H1 (cell line): ENCODE results near the gene RFNG. TPM values are rescaled to one million over a fixed set of nuclear protein-coding genes. Genes with fewer than 3 reads are reported as not detected.

Experiments
- CTCF ChIA-PET: fragments of 300-600 bp; sonication (Branson Sonifier 250); formaldehyde crosslinking; loops from one replicate; lab custom pipeline; 2021; ENCODE audit not compliant: partially characterized antibody; lab: Charles Lee
- POLR2A ChIA-PET: fragments of 300-600 bp; sonication (Branson Sonifier 250); formaldehyde crosslinking; loops from one replicate; lab custom pipeline; 2021; ENCODE audit warnings: inconsistent platforms; ENCODE audit not compliant: partially characterized antibody; lab: Charles Lee
- DNase-seq, 2 experiments: peaks; one replicate each; pipeline versions ENCODE4 v3.0.0 to v3.0.0-alpha.2; 2010 to 2022; ENCODE audit warnings: low spot score in 2 of 2, low read depth in 1 of 2, mixed read lengths in 1 of 2
- FAIRE-seq: peaks from 2 replicates; lab custom pipeline; 2011; peaks lifted over from hg19 to GRCh38; lab: Jason Lieb, UNC
- H2AFZ ChIP-seq: 2 replicates; pipeline ENCODE4 v1.8.1; 2012; ENCODE audit warnings: low read length, inconsistent platforms
- H2AK5ac ChIP-seq: 2 replicates; pipeline ENCODE4 v1.6.1; 2013; ENCODE audit warnings: low read depth, low read length
- H2BK120ac ChIP-seq: replicated peaks from 2 replicates; pipeline ENCODE3; 2013; ENCODE audit warnings: low read depth, low read length, inconsistent platforms
- H2BK12ac ChIP-seq: 2 replicates; pipeline ENCODE4 v1.6.1; 2013; ENCODE audit warnings: low read depth, low read length
- H2BK15ac ChIP-seq: 2 replicates; pipeline ENCODE4 v1.6.1; 2013; ENCODE audit warnings: low read length
- H2BK20ac ChIP-seq: 2 replicates; pipeline ENCODE4 v1.6.1; 2013; ENCODE audit warnings: low read length
- H2BK5ac ChIP-seq: 2 replicates; pipeline ENCODE4 v1.6.1; 2013; ENCODE audit warnings: low read depth, low read length
- H3K14ac ChIP-seq: 2 replicates; pipeline ENCODE4 v1.6.1; 2013; ENCODE audit warnings: inconsistent platforms; ENCODE audit not compliant: insufficient read length
- H3K18ac ChIP-seq: 2 replicates; pipeline ENCODE4 v1.6.1; 2013; ENCODE audit warnings: low read length; ENCODE audit errors: extremely low read depth
- H3K23ac ChIP-seq: 2 replicates; pipeline ENCODE4 v1.6.1; 2013; ENCODE audit warnings: inconsistent platforms; ENCODE audit not compliant: insufficient read length
- H3K23me2 ChIP-seq: 2 replicates; pipeline ENCODE4 v1.6.1; 2013; ENCODE audit warnings: low read depth, low read length
- H3K27ac ChIP-seq: 2 replicates; pipeline ENCODE4 v1.6.1; 2011; ENCODE audit warnings: low read depth, low read length, inconsistent platforms
- H3K27me3 ChIP-seq, 4 experiments: replicated peaks in 1 of 4; 1 replicate in 1 of 4; 2 replicates in 3 of 4; pipeline versions ENCODE4 v1.6.1 to v1.8.1; 2011 to 2013; ENCODE audit warnings: low read length in 3 of 4, mild to moderate bottlenecking in 3 of 4, inconsistent platforms in 2 of 4, mixed read lengths in 2 of 4, moderate library complexity in 1 of 4; ENCODE audit not compliant: control insufficient read depth in 3 of 4, insufficient read depth in 3 of 4; ENCODE audit errors: extremely low read depth in 1 of 4
- H3K36me3 ChIP-seq, 4 experiments: 2 replicates each; pipeline versions ENCODE4 v1.6.1 to v1.8.1; 2011 to 2013; ENCODE audit warnings: mild to moderate bottlenecking in 4 of 4, low read length in 3 of 4, moderate library complexity in 2 of 4, control low read depth in 1 of 4, inconsistent platforms in 1 of 4; ENCODE audit not compliant: insufficient read depth in 4 of 4, control insufficient read depth in 2 of 4
- H3K4ac ChIP-seq: replicated peaks from 2 replicates; pipeline ENCODE3; 2013; ENCODE audit warnings: low read length, low read depth, mixed read lengths, inconsistent platforms; ENCODE audit not compliant: insufficient read length
- H3K4me1 ChIP-seq, 4 experiments: replicated peaks in 1 of 4; 1 replicate in 1 of 4; 2 replicates in 3 of 4; pipeline versions ENCODE4 v1.6.1 to v1.8.1; 2011 to 2013; ENCODE audit warnings: low read length in 3 of 4, inconsistent platforms in 2 of 4, mixed read lengths in 1 of 4; ENCODE audit not compliant: insufficient read depth in 4 of 4, control insufficient read depth in 3 of 4
- H3K4me2 ChIP-seq, 2 experiments: 2 replicates each; pipeline versions ENCODE4 v1.6.1 to v1.8.1; 2011 to 2013; ENCODE audit warnings: low read depth in 2 of 2, low read length in 2 of 2, control low read depth in 1 of 2, inconsistent platforms in 1 of 2, mild to moderate bottlenecking in 1 of 2; ENCODE audit not compliant: insufficient read depth in 1 of 2
- H3K4me3 ChIP-seq, 4 experiments: fragments of 200-600, 300-600 bp in 1 of 4; sonication (generic), shearing (Covaris generic), sonication (Bioruptor Twin) in 1 of 4; 2 replicates each; pipeline versions ENCODE4 v1.5.1 to v1.8.1; 2011 to 2016; ENCODE audit warnings: low read length in 4 of 4, low read depth in 3 of 4, control low read depth in 2 of 4, inconsistent platforms in 2 of 4, mild to moderate bottlenecking in 2 of 4, mixed read lengths in 1 of 4, moderate library complexity in 1 of 4; ENCODE audit not compliant: insufficient read depth in 2 of 4; ENCODE audit errors: extremely low read depth in 1 of 4
- H3K56ac ChIP-seq: replicated peaks from 2 replicates; pipeline ENCODE3; 2013; ENCODE audit warnings: low read depth, mild to moderate bottlenecking, mixed read lengths, low read length, inconsistent platforms; ENCODE audit not compliant: insufficient read length
- H3K79me1 ChIP-seq: 2 replicates; pipeline ENCODE4 v1.6.1; 2013; ENCODE audit warnings: low read depth, low read length, control low read depth
- H3K79me2 ChIP-seq, 2 experiments: 2 replicates each; pipeline versions ENCODE4 v1.6.1 to v1.8.1; 2012 to 2013; ENCODE audit warnings: low read length in 2 of 2, mild to moderate bottlenecking in 2 of 2, inconsistent platforms in 1 of 2; ENCODE audit not compliant: insufficient read depth in 2 of 2, control insufficient read depth in 1 of 2
- H3K9ac ChIP-seq, 4 experiments: replicated peaks in 1 of 4; 1 replicate in 1 of 4; 2 replicates in 3 of 4; pipeline versions ENCODE4 v1.6.1 to v1.8.1; 2011 to 2013; ENCODE audit warnings: low read depth in 3 of 4, low read length in 3 of 4, control low read depth in 2 of 4, mild to moderate bottlenecking in 2 of 4, moderate library complexity in 2 of 4, inconsistent platforms in 1 of 4; ENCODE audit errors: extremely low read depth in 1 of 4
- H3K9me3 ChIP-seq, 2 experiments: 2 replicates each; pipeline versions ENCODE4 v1.6.1 to v1.8.1; 2012 to 2013; ENCODE audit warnings: mild to moderate bottlenecking in 2 of 2, moderate library complexity in 2 of 2, control low read depth in 1 of 2, inconsistent platforms in 1 of 2, low read depth in 1 of 2, low read length in 1 of 2, mixed read lengths in 1 of 2; ENCODE audit not compliant: insufficient read depth in 2 of 2
- H4K20me1 ChIP-seq, 2 experiments: replicated peaks in 1 of 2; 2 replicates each; pipeline versions ENCODE3 to v1.8.1; 2011 to 2013; ENCODE audit warnings: inconsistent platforms in 2 of 2, low read length in 2 of 2, mild to moderate bottlenecking in 1 of 2; ENCODE audit not compliant: insufficient read depth in 2 of 2, control insufficient read depth in 1 of 2
- H4K5ac ChIP-seq: 2 replicates; pipeline ENCODE4 v1.6.1; 2013; ENCODE audit warnings: low read length, low read depth, mixed read lengths, inconsistent platforms; ENCODE audit not compliant: insufficient read length
- H4K8ac ChIP-seq: 2 replicates; pipeline ENCODE4 v1.8.0; 2013; ENCODE audit warnings: mild to moderate bottlenecking, moderate library complexity, low read length, inconsistent platforms; ENCODE audit not compliant: insufficient read depth; ENCODE audit errors: extremely low read depth
- H4K91ac ChIP-seq: replicated peaks from 2 replicates; pipeline ENCODE3; 2013; ENCODE audit warnings: low read length, mixed read lengths, inconsistent platforms; ENCODE audit not compliant: insufficient read length
- CBX8 ChIP-seq: fragments of 300-800, 300-1000 bp; sonication (generic); IDR thresholded peaks from 2 replicates; pipeline ENCODE4 v1.7.1; 2016; ENCODE audit warnings: low read depth, low read length, borderline replicate concordance
- SP1 ChIP-seq: IDR thresholded peaks from 2 replicates; pipeline ENCODE4 v1.6.1; 2011; ENCODE audit warnings: low read depth, low read length
- SP2 ChIP-seq: IDR thresholded peaks from 2 replicates; pipeline ENCODE4 v1.6.1; 2012; ENCODE audit warnings: mild to moderate bottlenecking, low read length, inconsistent platforms
- ZNF274 ChIP-seq: IDR thresholded peaks from 2 replicates; pipeline ENCODE4 v1.7.0; 2012; ENCODE audit warnings: low read length, borderline replicate concordance; ENCODE audit errors: extremely low read depth
- WGBS, 2 experiments: shearing (Covaris generic) in 1 of 2; methylation state at CpG; one replicate each; pipeline versions ENCODE4 v1.1.6 to v1.1.7; 2013 to 2015; ENCODE audit warnings: low lambda C conversion rate in 2 of 2, mixed read lengths in 2 of 2, inconsistent platforms in 1 of 2, low coverage in 1 of 2, missing lambda C conversion rate in 1 of 2; ENCODE audit not compliant: insufficient replicate concordance in 2 of 2, insufficient coverage in 1 of 2, insufficient read length in 1 of 2; ENCODE audit errors: extremely low coverage in 1 of 2, missing lambda C conversion rate in 1 of 2; 5-methylcytosine and 5-hydroxymethylcytosine counted together
- polyA plus RNA-seq, 7 experiments: library from polyadenylated mRNA; depleted of rRNA in 3 of 7; stranded (reverse) in 5 of 7; unstranded in 2 of 7; fragments of >200 nt in 5 of 7; fragments of 200-250 nt in 2 of 7; gene quantifications; 1 replicate in 5 of 7; 2 replicates in 1 of 7; 4 replicates in 1 of 7; pipeline versions ENCODE4 v1.2.1 to v1.2.3, GENCODE V29; 2011 to 2013; ENCODE audit warnings: missing spikeins in 2 of 7, mixed read lengths in 2 of 7
- total RNA-seq: library from RNA; stranded (reverse); fragmentation: NEBNext Ultra II Directional; extraction: Animal tissue kit (Norgen Biotek cat#: 25700); gene quantifications from 2 replicates; pipeline ENCODE4 v1.2.1, GENCODE V29; 2021

RFNG gene
- total and polyA plus RNA-seq, 2 of the 8 experiments (the other 6 are each of a cell fraction or from before 2014, with no cell fraction given): 26.7 to 28.4 TPM

- Histone ChIP-seq H2AFZ (no peak overlapping the region), H2AK5ac (no peak overlapping the region), H2BK120ac (no peak overlapping the region), H3K23ac (no peak overlapping the region), H3K23me2 (no peaks in the 10 kb centered on the region), H3K27ac (no peak overlapping the region), H3K9me3 (no peaks in the 10 kb centered on the region), H4K5ac (no peak overlapping the region), H4K20me1 (peaks cover 0 to 10% of the 10 kb centered on the region in 2 experiments), H3K4me1 (peaks cover 0 to 10% (median 8%) of the 10 kb centered on the region in 4 experiments; a peak in 5 of 7 replicates), H3K56ac (no peak overlapping the region), H3K4ac (no peak overlapping the region), H3K79me2 (no peaks in the 10 kb centered on the region), H3K4me2 (no peak overlapping the region), H4K91ac (no peak overlapping the region), H2BK12ac (no peak overlapping the region), H3K36me3 (no peaks in the 10 kb centered on the region), H3K27me3 (no peaks in the 10 kb centered on the region), H2BK15ac (no peak overlapping the region), H2BK5ac (no peak overlapping the region), H4K8ac (no peak overlapping the region), H3K18ac (no peak overlapping the region), H3K14ac (no peak overlapping the region), H3K79me1 (peaks cover 3% of the 10 kb centered on the region; the same call in 1 of the 2 replicates), H2BK20ac (no peak overlapping the region), H3K4me3 (no peak overlapping the region), H3K9ac (no peak overlapping the region)
- TF ChIP-seq SP1: no peak
- no peak for TF ChIP-seq SP2
- no peak for TF ChIP-seq CBX8
- TF ChIP-seq ZNF274: no peak
- WGBS, 2 experiments: 92% methylated on average over 7 of the region's 7 CpGs; no CpG with 5 or more reads in 1 of the 2 experiments
- DNase-seq (no peak), FAIRE-seq (no peak)
- ChIA-PET CTCF (interaction anchor here (0.7 to 1.7 kb wide), 4 partner anchors 9 to 36 kb away, joined by 3 to 8 read pairs (median 4); no protein-coding TSS in a partner anchor), POLR2A (interaction anchor here (1.7 kb wide), 1 partner anchor 15 kb away, joined by 4 read pairs; no protein-coding TSS in a partner anchor)
Observed at GRCh38 chr17:81998212-81998611, 53.4 kb downstream of the RFNG start.

Other genes with a start within 250 kb of the RFNG start
- 0.56 and 0.61 TPM in 2 replicates for gene GCGR, start 247.7 kb downstream of the RFNG start, total RNA-seq
- 0.44 and 0.60 TPM in 2 replicates for gene GCGR, start 247.7 kb downstream of the RFNG start, polyA plus RNA-seq (2011; rRNA removed)
- 103 and 115 TPM in 2 replicates for gene MCRIP1, start 218.5 kb downstream of the RFNG start, total RNA-seq
- gene MCRIP1, start 218.5 kb downstream of the RFNG start, polyA plus RNA-seq (2011; rRNA removed): 151 and 250 TPM in 2 replicates
- not detected in 2 replicates for gene PPP1R27, start 216.8 kb downstream of the RFNG start, total RNA-seq
- 0.27 and 0.30 TPM in 2 replicates for gene PPP1R27, start 216.8 kb downstream of the RFNG start, polyA plus RNA-seq (2011; rRNA removed)
- 374 and 379 TPM in 2 replicates for gene P4HB, start 191.3 kb downstream of the RFNG start, total RNA-seq
- gene P4HB, start 191.3 kb downstream of the RFNG start, polyA plus RNA-seq (2011; rRNA removed): 41.4 and 66.6 TPM in 2 replicates
- 217 and 246 TPM in 2 replicates for gene ARHGDIA, start 180.5 kb downstream of the RFNG start, total RNA-seq
- 62.4 and 155 TPM in 2 replicates for gene ARHGDIA, start 180.5 kb downstream of the RFNG start, polyA plus RNA-seq (2011; rRNA removed)
- 186 and 191 TPM in 2 replicates for gene ALYREF, start 160.2 kb downstream of the RFNG start, total RNA-seq
- gene ALYREF, start 160.2 kb downstream of the RFNG start, polyA plus RNA-seq (2011; rRNA removed): 83.8 and 118 TPM in 2 replicates
- 176 and 182 TPM in 2 replicates for gene ANAPC11, start 160.1 kb downstream of the RFNG start, total RNA-seq
- gene ANAPC11, start 160.1 kb downstream of the RFNG start, polyA plus RNA-seq (2011; rRNA removed): 963 and 1,221 TPM in 2 replicates
- gene NPB, start 149.6 kb downstream of the RFNG start, total RNA-seq: 0.80 and 1.5 TPM in 2 replicates
- 2.5 and 3.9 TPM in 2 replicates for gene NPB, start 149.6 kb downstream of the RFNG start, polyA plus RNA-seq (2011; rRNA removed)
- gene PCYT2, start 140.4 kb downstream of the RFNG start, total RNA-seq: 29.9 and 31.0 TPM in 2 replicates
- 31.3 and 37.7 TPM in 2 replicates for gene PCYT2, start 140.4 kb downstream of the RFNG start, polyA plus RNA-seq (2011; rRNA removed)
- gene SIRT7, start 133.6 kb downstream of the RFNG start, total RNA-seq: 16.6 and 18.7 TPM in 2 replicates
- 5.8 and 10.3 TPM in 2 replicates for gene SIRT7, start 133.6 kb downstream of the RFNG start, polyA plus RNA-seq (2011; rRNA removed)
- 26.9 and 27.7 TPM in 2 replicates for gene MAFG, start 124.1 kb downstream of the RFNG start, total RNA-seq
- 25.5 and 36.9 TPM in 2 replicates for gene MAFG, start 124.1 kb downstream of the RFNG start, polyA plus RNA-seq (2011; rRNA removed)
- gene PYCR1, start 114.5 kb downstream of the RFNG start, total RNA-seq: 127 and 145 TPM in 2 replicates
- gene PYCR1, start 114.5 kb downstream of the RFNG start, polyA plus RNA-seq (2011; rRNA removed): 213 and 284 TPM in 2 replicates
- gene MYADML2, start 104.6 kb downstream of the RFNG start, total RNA-seq: 0.17 and 0.26 TPM in 2 replicates
- 0.47 TPM in 2 replicates for gene MYADML2, start 104.6 kb downstream of the RFNG start, polyA plus RNA-seq (2011; rRNA removed)
- gene NOTUM, start 90.6 kb downstream of the RFNG start, total RNA-seq: 0.76 and 1.1 TPM in 2 replicates
- gene NOTUM, start 90.6 kb downstream of the RFNG start, polyA plus RNA-seq (2011; rRNA removed): 0.45 and 1.1 TPM in 2 replicates
- 41.8 and 43.7 TPM in 2 replicates for gene ASPSCR1, start 74.2 kb downstream of the RFNG start, total RNA-seq
- gene ASPSCR1, start 74.2 kb downstream of the RFNG start, polyA plus RNA-seq (2011; rRNA removed): 33.3 and 54.6 TPM in 2 replicates
- gene CENPX, start 28.9 kb downstream of the RFNG start, total RNA-seq: 111 and 116 TPM in 2 replicates
- gene CENPX, start 28.9 kb downstream of the RFNG start, polyA plus RNA-seq (2011; rRNA removed): 122 and 133 TPM in 2 replicates
- 28.2 and 29.0 TPM in 2 replicates for gene LRRC45, start 28.5 kb downstream of the RFNG start, total RNA-seq
- 11.5 and 17.3 TPM in 2 replicates for gene LRRC45, start 28.5 kb downstream of the RFNG start, polyA plus RNA-seq (2011; rRNA removed)
- gene RAC3, start 20.1 kb downstream of the RFNG start, total RNA-seq: 167 and 177 TPM in 2 replicates
- gene RAC3, start 20.1 kb downstream of the RFNG start, polyA plus RNA-seq (2011; rRNA removed): 299 and 520 TPM in 2 replicates
- 96.3 and 110 TPM in 2 replicates for gene DCXR, start 14.1 kb downstream of the RFNG start, total RNA-seq
- gene DCXR, start 14.1 kb downstream of the RFNG start, polyA plus RNA-seq (2011; rRNA removed): 212 and 338 TPM in 2 replicates
- gene GPS1, start 87 bp upstream of the RFNG start, total RNA-seq: 153 and 157 TPM in 2 replicates
- gene GPS1, start 87 bp upstream of the RFNG start, polyA plus RNA-seq (2011; rRNA removed): 277 and 354 TPM in 2 replicates
- gene DUS1L, start 14.0 kb upstream of the RFNG start, total RNA-seq: 68.0 and 69.1 TPM in 2 replicates
- gene DUS1L, start 14.0 kb upstream of the RFNG start, polyA plus RNA-seq (2011; rRNA removed): 34.5 and 60.4 TPM in 2 replicates
- gene FASN, start 46.4 kb upstream of the RFNG start, total RNA-seq: 559 and 561 TPM in 2 replicates
- 143 and 206 TPM in 2 replicates for gene FASN, start 46.4 kb upstream of the RFNG start, polyA plus RNA-seq (2011; rRNA removed)
- 12.6 and 12.9 TPM in 2 replicates for gene CCDC57, start 161.0 kb upstream of the RFNG start, total RNA-seq
- 8.4 and 10.1 TPM in 2 replicates for gene CCDC57, start 161.0 kb upstream of the RFNG start, polyA plus RNA-seq (2011; rRNA removed)
- gene SLC16A3, start 177.2 kb upstream of the RFNG start, total RNA-seq: 3.6 and 3.8 TPM in 2 replicates
- gene SLC16A3, start 177.2 kb upstream of the RFNG start, polyA plus RNA-seq (2011; rRNA removed): 8.7 and 12.2 TPM in 2 replicates
- 103 and 107 TPM in 2 replicates for gene CSNK1D, start 221.9 kb upstream of the RFNG start, total RNA-seq
- gene CSNK1D, start 221.9 kb upstream of the RFNG start, polyA plus RNA-seq (2011; rRNA removed): 73.5 and 114 TPM in 2 replicates